Endometrium (tissue), 2 donors: ENCODE results near the gene LYZL1.
"Not testable (repeated sequence)": the region's sequence is repeated elsewhere in the genome, so short reads cannot be mapped to it uniquely, and the experiment has no call there.

ENCODE experiments used
- FAIRE-seq: peaks from 2 replicates; lab custom pipeline; 2012; peaks lifted over from hg19 to GRCh38; lab: Jason Lieb, UNC
- donor health status: control.
- donor health status: control.

The LYZL1 gene

DNA sequence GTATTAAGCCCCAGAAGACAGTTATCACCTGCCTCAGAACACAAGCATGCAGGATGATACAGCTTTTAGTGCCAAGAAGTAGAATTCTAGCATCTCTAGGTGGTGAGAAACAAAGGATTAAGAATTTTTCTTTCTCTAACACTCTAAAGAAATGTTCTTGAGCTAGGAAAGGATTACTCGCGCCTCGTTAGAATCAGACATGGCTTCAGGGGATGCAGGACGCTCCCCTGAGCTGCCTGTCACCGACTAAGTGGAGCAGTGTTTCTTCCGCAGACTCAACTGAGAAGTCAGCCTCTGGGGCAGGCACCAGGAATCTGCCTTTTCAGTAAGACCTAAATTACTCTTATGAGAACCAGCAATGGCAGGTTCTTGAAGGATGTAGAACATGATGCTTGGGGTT lies at the start of gene LYZL1:
TSS of gene LYZL1 (plus strand) at position 165 of the 400 bp plus-strand sequence. CDS start 2,798 bp downstream, outside the sequence.
- FAIRE-seq: not testable (repeated sequence)

DNA sequence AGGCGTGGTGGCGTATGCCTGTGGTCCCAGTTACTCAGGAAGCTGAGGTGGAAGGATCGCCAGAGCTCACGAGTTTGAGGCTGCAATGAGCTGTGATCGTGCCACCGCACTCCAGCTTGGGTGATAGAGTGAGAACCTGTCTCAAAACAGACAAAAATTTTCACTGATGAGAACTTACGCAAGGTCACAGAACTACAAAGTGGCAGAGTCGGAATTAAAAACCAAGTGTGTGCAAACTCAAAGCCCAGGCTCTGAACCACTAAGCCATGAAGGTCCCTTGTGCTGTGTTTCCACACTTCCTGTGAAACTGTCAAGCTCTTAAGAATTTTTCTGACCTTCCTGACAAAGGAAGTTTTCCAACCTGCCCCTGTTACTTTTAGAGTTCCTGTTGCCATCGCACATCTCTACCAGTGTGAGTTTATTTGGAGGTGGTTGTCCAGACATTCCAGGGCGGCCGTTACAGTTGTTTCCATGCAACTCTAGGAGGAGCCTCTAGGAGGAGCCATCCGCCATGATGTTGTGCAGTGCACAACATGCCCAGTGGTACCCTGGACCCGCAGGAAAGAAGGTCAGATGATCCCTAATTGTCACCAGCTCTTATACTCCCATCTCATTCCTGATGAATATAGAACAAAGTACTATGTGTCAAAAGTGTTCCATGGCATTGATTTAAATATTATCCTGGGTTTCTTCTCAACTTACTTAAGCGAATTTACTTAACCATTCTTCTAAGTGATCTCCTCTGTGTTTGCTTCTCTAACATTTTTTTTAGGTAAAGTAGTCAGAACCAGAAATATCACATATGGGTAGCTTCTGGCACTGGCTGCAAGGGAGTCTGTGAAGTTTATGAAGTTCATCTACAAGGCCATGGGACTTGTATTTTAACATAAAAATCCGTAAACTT lies 49.0 kb upstream of the LYZL1 start:
- no peak for FAIRE-seq

DNA sequence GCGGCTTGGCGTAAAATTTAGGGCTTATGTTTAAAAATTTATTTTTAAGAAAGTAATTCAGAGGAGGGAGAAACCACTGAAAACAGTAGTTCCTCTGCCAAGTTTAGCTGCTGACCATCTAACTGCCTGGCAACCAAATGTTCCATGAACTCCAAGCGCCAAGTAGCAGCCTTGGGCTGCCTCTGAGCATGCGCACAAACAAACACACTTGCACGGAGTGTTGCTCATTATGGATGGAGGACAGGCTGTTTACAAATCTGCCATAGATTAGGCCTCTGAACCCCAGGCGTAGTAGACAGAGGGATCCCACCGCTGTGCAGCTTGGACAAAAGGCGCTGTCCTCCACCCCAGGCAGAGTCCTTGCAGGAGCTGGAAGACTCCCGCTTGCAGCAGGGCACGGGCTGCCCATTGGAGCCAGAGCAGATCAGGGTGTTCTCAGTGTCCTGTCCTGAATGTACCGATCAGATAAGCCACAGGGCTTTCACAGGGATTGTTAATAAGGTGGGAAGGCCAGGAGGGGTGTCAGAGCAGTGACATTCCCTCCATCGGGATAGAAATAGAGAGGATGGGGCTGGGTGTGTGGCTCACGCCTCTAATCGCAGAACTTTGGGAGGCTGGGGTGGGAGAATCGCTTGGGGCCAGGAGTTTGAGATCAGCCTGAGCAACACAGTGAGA lies 47.7 kb upstream of the LYZL1 start:
- no peak for FAIRE-seq

DNA sequence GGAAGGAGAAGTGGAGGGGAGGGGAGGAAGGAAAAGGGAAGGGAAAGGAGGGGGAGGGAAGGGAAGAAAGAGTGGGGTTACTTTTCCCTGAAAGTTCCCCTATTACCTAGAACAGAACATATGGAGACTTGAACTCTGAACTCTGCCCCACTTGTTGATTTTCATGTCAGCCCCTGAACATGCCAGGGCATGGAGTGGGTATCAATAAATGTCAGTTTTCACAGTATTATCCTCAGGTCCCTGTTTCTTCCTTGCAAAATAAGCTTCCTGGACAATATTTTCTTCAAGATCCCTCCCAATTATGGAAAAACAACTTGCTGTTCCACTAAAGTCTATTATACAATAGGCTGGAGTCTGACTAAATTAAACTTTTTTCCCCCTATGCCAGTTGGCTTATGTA lies 46.9 kb upstream of the LYZL1 start:
- FAIRE-seq: no peak

DNA sequence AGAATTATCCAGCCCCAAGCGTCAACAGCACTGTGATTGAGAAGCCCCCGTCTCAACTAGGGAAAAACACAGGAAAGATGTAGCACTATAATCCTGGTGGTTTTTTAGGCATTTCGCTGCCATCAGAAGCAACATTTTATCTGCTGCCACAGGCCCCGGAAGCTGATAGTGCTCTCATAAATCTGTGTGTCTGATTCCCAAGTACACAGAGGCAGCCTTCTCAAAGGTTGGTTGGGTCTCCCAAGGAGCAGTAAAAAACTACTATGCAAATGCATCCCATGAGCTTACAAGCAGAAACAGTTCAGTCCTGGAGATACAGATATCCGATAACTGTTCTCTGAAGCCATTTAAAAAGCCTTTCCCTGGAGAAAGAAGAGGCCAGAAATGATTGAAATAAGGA lies 45.8 kb upstream of the LYZL1 start:
- FAIRE-seq: no peak

DNA sequence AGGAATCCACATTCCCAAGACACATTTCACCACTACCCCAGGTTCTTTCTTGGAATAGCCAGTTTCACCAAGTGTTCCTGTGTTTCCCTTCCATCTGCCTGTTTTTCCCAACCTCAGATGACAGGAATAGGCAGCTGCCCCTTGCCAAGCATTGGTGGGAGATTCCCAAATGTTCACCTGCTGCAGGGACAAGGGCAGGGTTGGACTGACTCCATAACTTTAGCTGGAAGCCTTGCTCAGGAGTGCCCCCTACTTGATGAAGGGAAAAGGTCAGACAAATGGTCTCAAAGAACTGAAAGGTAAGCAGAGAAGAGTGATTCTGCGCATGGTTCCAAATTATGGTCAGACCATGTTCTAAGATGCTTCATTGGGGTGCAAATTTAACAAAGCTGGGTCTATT lies 45.1 kb upstream of the LYZL1 start:
- no peak for FAIRE-seq

DNA sequence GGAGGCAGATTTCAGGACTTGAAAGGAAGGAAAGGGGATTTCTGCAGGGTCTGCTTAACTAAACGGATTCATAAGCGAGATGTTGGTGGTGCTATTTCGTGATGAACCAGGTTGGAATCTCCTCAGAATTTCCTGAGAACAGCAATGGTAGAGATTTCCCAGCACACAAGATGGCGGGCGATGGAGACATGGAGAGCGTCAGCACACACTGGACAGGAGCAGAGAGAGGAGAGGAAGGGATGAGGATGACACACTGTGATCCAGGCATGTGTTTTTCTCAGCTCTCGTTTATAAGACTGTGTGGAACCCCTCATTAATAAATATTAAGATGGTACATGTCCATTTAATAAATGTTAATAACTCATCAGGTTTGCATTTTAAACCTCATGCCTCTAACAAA lies 43.9 kb upstream of the LYZL1 start:
- FAIRE-seq: no peak

DNA sequence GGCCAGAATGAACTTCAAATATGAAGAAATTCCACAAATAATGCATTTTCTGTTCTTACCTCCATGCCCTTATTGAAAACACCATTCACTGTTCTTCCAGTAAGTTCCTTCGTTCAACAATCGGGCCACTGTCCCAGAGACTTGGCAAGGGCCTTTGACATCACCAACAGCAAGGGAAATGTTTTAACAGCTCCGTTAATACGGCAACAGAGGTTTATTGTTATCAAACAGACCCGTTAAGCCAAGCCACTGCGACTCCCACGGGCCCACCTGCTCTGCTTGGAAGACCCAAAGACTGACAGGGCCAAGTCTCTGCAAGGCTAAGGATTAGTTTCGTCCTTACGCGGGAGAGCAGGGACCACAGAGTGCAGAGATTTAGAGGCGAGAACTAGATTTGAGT lies 43.4 kb upstream of the LYZL1 start:
- no peak for FAIRE-seq

DNA sequence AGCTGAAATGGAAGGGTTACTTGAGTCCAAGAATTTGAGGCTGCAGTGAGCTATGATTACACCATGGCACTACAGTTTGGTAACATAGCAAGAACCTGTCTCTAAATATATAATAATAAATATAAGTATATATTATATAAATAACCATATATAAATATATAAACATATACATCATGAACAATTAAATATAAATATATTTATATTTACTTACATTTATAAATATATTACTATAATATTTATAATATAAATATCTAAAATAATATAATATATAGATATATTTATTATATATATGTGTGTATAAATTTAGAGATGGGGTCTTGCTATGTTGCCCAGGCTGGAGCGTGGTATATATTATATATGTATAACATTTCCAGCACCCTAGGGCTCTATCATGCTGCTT lies 42.4 kb upstream of the LYZL1 start:
- peak; percentile 41 for FAIRE-seq

DNA sequence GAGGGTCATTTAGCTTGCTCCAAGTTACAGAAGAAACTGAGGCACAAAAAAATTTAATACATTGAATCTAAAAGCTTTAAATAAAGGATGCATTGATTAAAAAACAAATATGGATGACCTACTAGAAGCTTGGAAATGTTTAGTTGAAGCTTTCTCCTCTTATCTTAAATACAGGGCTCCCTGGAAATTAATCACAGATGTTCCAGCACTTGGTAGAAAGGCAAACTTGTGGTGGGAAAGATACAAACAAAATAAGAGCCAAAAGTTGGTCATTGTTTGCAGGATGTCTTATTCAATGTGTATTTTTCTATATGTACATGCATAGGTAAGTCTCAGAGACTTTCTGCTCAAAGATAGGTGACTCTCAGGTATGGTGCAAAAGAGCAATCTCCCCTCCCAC lies 40.7 kb upstream of the LYZL1 start:
- no peak for FAIRE-seq

DNA sequence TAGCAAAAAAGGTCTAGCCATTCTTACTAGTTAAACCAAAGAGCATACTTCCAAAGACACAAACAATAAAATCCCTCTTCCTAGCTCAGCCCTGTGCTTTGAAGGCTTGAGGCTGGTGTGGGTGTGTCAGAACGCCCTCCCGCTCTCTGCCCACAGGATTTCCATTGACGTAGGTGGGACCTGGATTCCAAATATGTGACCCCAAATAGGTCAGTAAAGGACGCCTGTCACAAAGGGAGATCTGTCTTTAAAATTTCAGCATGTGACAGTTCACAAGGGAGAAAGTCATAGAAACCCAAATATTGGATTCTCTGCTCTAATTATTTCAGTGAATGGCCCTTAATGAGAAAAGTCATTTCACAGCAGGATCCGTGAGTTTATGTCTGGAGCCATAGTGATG lies 39.9 kb upstream of the LYZL1 start:
- no peak for FAIRE-seq

DNA sequence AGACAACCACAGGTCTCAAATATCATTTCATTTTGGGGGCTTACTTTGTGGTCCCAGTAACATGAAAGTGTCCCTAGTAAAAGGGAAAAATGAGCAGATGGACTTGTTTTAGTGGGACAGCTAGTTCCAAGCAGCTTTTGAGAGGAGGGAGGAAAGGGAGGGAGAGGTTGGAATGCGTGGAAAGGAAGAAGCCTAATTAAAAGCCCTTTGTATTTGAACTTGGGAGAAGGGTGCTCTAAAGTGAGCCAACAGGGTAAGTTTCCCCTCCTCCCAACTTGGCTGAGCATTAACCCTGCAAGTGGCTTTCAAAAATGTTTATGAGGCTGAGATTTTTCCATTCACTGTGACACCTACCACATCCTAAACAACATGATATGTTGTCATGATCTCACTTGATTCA lies 38.8 kb upstream of the LYZL1 start:
- FAIRE-seq: no peak

DNA sequence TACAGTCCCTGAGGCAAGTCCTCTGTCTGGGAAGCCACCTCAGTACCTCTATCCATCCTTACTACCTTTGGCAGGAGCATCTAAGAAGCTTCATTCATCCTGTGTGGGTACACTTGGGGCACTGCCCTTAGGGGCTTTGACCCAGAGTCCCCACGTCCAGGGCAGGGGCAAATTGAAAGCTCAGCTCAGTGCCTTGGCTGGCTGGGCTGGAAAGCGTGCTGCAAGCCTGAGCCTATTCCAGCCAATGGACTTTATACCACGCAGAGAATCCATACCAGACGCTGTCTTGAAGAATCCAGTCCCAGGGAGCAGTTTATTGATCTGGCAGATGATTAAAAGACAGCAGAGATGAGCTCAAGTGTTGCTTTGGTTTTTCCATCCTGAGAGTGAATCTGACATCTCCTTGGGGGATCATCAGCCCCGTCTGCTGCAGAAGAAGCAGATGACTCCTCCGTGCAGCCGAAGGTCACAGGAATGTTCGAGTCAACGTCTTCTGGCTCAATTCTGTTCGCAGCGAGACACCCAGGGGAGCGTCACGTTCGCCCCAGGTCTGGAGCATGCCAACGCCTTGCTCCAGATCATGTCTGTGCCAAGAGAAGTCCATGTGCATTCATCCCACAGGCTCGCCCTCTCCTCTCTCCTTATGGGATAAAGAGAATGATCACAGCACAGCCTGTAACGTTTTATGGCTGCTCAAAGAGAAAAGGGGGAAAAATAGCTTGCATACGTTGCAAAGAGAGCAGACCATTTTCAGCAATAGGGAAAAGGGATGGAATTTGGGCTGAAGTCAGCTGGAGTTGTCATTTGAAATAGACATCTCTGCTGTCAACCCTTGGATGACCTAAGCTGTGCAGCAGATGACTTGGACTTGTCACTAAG lies 35.8 kb upstream of the LYZL1 start:
- FAIRE-seq: no peak

DNA sequence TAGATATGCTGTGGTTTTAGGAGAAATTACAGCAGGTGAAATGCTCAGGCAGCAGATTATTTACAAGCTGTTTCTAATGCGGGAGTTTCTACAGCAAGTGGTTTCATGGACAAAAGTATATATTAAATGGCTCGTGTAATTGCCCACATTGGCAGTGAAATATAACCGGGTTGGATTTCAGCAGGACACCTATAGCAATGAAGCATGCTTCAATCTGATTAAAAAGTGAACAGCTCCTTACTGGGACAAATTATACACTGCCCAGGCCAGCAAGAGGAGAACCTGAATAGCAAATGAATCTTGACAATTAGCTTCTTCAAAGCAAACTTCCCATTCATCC lies 35.2 kb upstream of the LYZL1 start:
- no peak for FAIRE-seq

DNA sequence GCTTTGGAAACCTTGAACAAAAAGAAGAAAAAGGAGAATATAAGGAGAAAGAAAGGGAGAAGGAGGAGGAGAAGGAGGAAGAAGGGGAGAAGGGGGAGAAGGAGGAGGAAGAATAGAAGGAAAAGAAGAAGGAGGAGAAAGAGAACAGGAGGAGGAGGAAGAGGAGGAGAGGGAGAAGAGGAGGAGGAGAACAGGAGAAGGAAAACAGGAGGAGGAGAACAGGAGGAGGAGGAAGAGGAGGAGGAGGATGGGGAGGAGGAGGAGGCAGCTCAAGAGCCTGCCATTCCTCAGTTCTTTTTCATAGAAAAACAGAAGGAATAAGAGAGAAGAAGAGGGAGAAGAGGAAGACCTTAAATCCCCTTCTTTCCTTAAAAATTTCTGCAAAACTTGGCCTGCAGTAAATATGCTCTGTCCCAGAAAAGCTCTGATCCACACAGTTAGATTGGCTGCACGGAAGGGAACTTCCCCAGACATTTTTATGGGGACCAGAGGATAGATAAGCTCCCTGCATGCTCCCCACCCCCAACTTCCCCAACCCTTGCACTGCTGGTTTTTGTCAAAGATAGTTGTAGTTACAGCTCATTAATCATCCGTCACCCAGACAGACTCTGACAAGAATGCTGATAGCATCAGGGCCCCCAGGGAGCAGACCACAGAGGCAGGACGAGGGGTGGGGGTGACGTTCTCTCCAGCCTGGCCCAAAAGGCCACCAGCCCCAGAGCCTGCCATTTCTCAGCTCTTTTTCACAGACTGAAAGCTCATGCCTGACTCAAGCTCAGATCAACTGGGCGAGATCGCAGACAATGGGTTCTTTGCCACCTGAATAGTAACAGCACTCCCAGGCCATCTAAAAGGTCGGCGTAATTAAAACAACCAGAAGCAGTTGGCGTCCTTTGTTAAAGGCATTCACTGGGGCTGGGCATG lies 34.5 kb upstream of the LYZL1 start:
- FAIRE-seq: no peak

DNA sequence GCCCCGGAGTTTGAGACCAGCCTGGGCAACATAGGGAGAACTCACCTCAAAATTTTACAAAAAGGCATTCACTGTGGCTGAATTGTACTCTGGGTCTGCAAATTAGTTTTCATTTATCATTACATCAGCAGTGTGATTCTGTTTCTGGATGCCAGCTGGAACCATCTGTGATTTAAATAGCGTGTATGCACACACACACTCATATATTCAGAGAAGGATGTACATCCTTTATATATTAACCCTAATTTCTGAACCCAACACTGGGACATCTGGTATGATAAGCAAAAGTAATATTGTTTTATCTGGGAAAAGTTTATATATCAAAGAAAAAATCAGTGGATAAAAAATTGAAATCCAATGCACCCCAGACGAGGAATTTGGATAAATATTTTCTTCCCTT lies 33.8 kb upstream of the LYZL1 start:
- FAIRE-seq: no peak

DNA sequence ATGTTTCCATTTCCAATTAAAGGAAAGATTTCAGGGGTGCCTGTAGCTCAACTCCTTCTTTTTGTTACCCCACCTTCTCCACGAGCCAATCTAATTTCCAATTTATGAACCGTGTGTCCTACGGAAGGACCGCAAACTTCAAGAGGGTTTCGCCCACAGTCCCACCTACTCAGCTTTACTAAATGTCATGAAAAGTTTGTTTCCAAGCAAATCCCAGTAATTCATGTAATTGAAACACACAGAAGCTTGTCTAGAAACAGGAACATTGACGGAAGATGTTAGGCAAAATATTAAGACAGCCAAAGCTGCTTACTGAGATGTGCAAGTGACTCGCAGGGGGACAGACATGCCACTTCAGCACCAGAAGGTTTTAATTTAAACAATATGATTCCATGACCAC lies 32.9 kb upstream of the LYZL1 start:
- no peak for FAIRE-seq

DNA sequence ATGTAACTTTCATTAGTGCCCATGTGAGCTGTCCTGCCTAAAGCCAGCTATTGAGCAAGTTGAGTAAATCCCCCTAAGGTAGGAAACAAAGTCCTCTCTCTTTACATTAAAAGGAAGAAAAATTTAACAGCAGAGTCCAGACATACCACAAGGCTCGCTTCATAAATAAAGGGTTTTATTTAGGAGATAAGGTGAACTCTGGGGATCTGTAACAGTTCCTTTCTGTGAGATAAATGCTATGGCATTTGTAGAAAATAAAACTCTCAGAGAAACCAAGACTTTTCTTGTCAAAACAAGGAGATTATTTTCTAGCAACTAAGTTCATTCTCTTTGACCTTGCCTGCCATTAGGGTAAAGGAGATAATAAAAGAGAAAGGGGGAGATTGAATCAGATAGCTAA lies 32.3 kb upstream of the LYZL1 start:
- no peak for FAIRE-seq

DNA sequence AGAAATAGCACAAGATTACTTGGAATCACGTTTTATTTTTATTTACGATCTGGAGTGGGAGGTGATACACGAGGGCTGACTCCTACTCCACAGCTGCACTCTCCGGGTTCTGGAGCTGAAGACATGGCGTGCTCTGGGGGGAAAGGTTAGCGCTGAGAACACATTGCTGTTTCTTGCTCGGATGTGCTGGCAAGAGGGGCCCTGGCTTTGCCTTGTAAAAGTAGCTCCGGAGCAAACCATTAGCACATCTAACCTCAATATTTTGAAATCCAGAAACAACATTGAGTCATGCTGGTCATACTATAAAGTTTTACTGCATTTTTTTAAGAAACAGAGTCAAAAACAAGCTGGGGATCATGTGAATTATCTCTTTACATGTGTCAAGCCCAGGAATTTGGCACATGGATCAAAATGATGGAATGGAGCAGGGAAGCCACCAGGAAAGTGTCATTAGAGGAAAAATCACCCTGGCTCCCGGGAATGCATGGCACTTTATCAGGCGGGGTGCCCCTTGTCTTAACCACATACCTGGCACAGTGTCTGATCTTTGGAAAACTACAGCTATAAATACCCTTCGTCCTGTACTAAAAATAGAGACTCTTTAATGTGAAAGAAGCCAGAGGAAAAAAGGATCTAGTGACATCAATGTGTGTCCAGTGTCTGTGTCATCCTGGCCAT lies 31.6 kb upstream of the LYZL1 start:
- peak; percentile 97 for FAIRE-seq

DNA sequence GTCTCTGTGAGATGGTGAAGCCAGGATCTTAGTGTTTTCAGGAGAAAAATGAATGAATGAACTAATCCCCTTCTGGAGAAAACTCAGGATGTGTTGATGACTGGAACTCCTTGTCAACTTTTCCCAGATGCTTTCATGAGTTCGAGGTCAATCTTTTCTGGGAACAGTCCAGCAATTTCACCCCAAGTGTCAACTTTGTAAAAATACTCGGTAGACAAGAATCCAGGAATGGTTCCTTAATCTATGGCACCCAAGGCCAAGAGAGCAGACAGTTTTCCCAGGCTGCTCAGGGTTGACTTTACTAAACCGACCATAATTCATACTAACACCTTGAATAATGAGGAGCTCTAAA lies 31.1 kb upstream of the LYZL1 start:
- FAIRE-seq: no peak

DNA sequence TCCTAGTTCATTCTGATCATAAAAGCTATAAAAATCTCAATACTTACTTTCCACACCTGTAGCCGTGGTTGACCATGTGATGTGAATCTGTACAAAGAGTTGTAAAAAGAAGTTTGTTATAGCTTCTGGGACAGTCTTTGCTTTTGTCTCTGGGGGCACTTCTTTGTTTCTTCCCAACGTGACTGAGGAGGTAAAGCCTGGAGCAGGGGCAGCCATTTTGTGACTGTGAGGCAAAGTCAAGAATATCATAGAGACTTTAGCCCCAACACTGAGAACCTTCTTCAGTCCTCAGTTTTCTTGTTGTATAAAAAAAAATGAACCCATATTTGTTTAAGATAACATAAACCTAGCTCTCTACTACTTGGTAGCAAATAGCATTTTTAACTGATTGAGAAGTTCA lies 29.4 kb upstream of the LYZL1 start:
- FAIRE-seq: no peak
